H9 (cell line): ENCODE data around the gene ATG2B. TPM values are rescaled to one million over a fixed set of nuclear protein-coding genes. Genes with fewer than 3 reads are reported as not detected.

Experiments used
- DNase-seq: peaks from one replicate; pipeline ENCODE4 v3.0.0-alpha.2; 2017
- H2AFZ ChIP-seq: one replicate; pipeline ENCODE4 v1.6.1; 2013; ENCODE audit warnings: mild to moderate bottlenecking, low read length, control low read depth, moderate library complexity
- H2AK5ac ChIP-seq: 2 replicates; pipeline ENCODE4 v1.6.1; 2013; ENCODE audit warnings: low read length, control low read depth, mixed read lengths; ENCODE audit not compliant: insufficient read length
- H2BK120ac ChIP-seq: one replicate; pipeline ENCODE4 v1.6.1; 2013; ENCODE audit warnings: low read depth, mild to moderate bottlenecking, low read length, control low read depth, inconsistent platforms; ENCODE audit not compliant: poor library complexity, severe bottlenecking
- H2BK12ac ChIP-seq: 2 replicates; pipeline ENCODE4 v1.6.1; 2013; ENCODE audit warnings: low read length, control low read depth, mixed read lengths, low read depth; ENCODE audit not compliant: insufficient read length
- H2BK15ac ChIP-seq: 2 replicates; pipeline ENCODE4 v1.6.1; 2013; ENCODE audit warnings: low read depth, low read length, control low read depth
- H2BK20ac ChIP-seq: one replicate; pipeline ENCODE4 v1.6.1; 2013; ENCODE audit warnings: low read depth, mild to moderate bottlenecking, low read length, control low read depth, inconsistent platforms; ENCODE audit not compliant: poor library complexity, severe bottlenecking
- H2BK5ac ChIP-seq: 2 replicates; pipeline ENCODE4 v1.6.1; 2013; ENCODE audit warnings: low read length, control low read depth, mixed read lengths; ENCODE audit not compliant: insufficient read length
- H3K14ac ChIP-seq: 2 replicates; pipeline ENCODE4 v1.6.1; 2013; ENCODE audit warnings: low read length, control low read depth; ENCODE audit not compliant: insufficient read depth
- H3K18ac ChIP-seq: 2 replicates; pipeline ENCODE4 v1.6.1; 2013; ENCODE audit warnings: low read depth, mild to moderate bottlenecking, mixed read lengths, low read length, control low read depth; ENCODE audit not compliant: insufficient read length
- H3K23ac ChIP-seq: 2 replicates; pipeline ENCODE4 v1.6.1; 2013; ENCODE audit warnings: low read length, control low read depth, mixed read lengths, low read depth; ENCODE audit not compliant: insufficient read length
- H3K23me2 ChIP-seq: 2 replicates; pipeline ENCODE4 v1.6.1; 2013; ENCODE audit warnings: low read depth, mild to moderate bottlenecking, mixed read lengths, low read length, control low read depth; ENCODE audit not compliant: insufficient read length, poor library complexity, severe bottlenecking
- H3K27ac ChIP-seq: 2 replicates; pipeline ENCODE4 v1.5.1; 2013; ENCODE audit warnings: low read length, control low read depth, mixed read lengths, low read depth; ENCODE audit not compliant: insufficient read length
- H3K27me3 ChIP-seq: 2 replicates; pipeline ENCODE4 v1.6.1; 2013; ENCODE audit warnings: low read length, control low read depth, inconsistent platforms; ENCODE audit not compliant: insufficient read depth
- H3K4ac ChIP-seq: 2 replicates; pipeline ENCODE4 v1.6.1; 2013; ENCODE audit warnings: low read depth, mild to moderate bottlenecking, control low read depth, inconsistent platforms, low read length, moderate library complexity
- H3K4me1 ChIP-seq: 2 replicates; pipeline ENCODE4 v1.6.1; 2013; ENCODE audit warnings: low read length, control low read depth, inconsistent platforms; ENCODE audit not compliant: insufficient read depth
- H3K4me2 ChIP-seq: 2 replicates; pipeline ENCODE4 v1.6.1; 2013; ENCODE audit warnings: low read length, control low read depth, mixed read lengths; ENCODE audit not compliant: insufficient read length, insufficient read depth
- H3K56ac ChIP-seq: 2 replicates; pipeline ENCODE4 v1.6.1; 2013; ENCODE audit warnings: low read depth, mild to moderate bottlenecking, mixed read lengths, low read length, control low read depth; ENCODE audit not compliant: insufficient read length
- H3K79me1 ChIP-seq: 2 replicates; pipeline ENCODE4 v1.6.1; 2013; ENCODE audit warnings: low read depth, mild to moderate bottlenecking, moderate library complexity, low read length, control low read depth, inconsistent platforms; ENCODE audit not compliant: insufficient read depth, poor library complexity, severe bottlenecking
- H3K79me2 ChIP-seq: 2 replicates; pipeline ENCODE4 v1.6.1; 2013; ENCODE audit warnings: low read length, control low read depth, inconsistent platforms; ENCODE audit not compliant: insufficient read depth
- H3K9ac ChIP-seq: 2 replicates; pipeline ENCODE4 v1.6.1; 2013; ENCODE audit warnings: low read length, control low read depth, mixed read lengths; ENCODE audit not compliant: insufficient read length; ENCODE audit errors: extremely low read depth
- H3K9me3 ChIP-seq: one replicate; pipeline ENCODE4 v1.6.1; 2013; ENCODE audit warnings: low read depth, low read length, inconsistent platforms; ENCODE audit not compliant: control insufficient read depth
- H3T11ph ChIP-seq: one replicate; pipeline ENCODE4 v1.6.1; 2013; ENCODE audit warnings: mild to moderate bottlenecking, low read length, control low read depth, inconsistent platforms
- H4K20me1 ChIP-seq: one replicate; pipeline ENCODE4 v1.6.1; 2013; ENCODE audit not compliant: control insufficient read depth, insufficient read length, insufficient read depth
- H4K5ac ChIP-seq: 2 replicates; pipeline ENCODE4 v1.6.1; 2013; ENCODE audit warnings: low read depth, mild to moderate bottlenecking, mixed read lengths, low read length, control low read depth; ENCODE audit not compliant: insufficient read length
- H4K8ac ChIP-seq: replicated peaks from 2 replicates; pipeline ENCODE4 v1.6.1; 2013; ENCODE audit warnings: low read length, control low read depth, mixed read lengths, low read depth; ENCODE audit not compliant: insufficient read length
- H4K91ac ChIP-seq: 2 replicates; pipeline ENCODE4 v1.6.1; 2013; ENCODE audit warnings: low read depth, mild to moderate bottlenecking, moderate library complexity, mixed read lengths, low read length, control low read depth; ENCODE audit not compliant: insufficient read length
- H3K27ac Mint-ChIP-seq, 3 experiments: 2 replicates in 2 of 3; 3 replicates in 1 of 3; pipeline ENCODE4 v1.8.0; 2020 to 2021; ENCODE audit warnings: mixed read lengths in 3 of 3, mild to moderate bottlenecking in 1 of 3, moderate library complexity in 1 of 3
- H3K27me3 Mint-ChIP-seq: 2 replicates; pipeline ENCODE4 v1.8.0; 2021; ENCODE audit warnings: low read depth, mild to moderate bottlenecking, moderate library complexity, mixed read lengths
- H3K36me3 Mint-ChIP-seq, 3 experiments: 2 replicates in 2 of 3; 3 replicates in 1 of 3; pipeline ENCODE4 v1.8.0; 2020 to 2021; ENCODE audit warnings: low read depth in 3 of 3, mixed read lengths in 3 of 3; ENCODE audit not compliant: insufficient read depth in 1 of 3
- H3K4me1 Mint-ChIP-seq, 2 experiments: 2 replicates each; pipeline ENCODE4 v1.8.0; 2020; ENCODE audit warnings: mixed read lengths in 2 of 2
- H3K4me3 Mint-ChIP-seq, 2 experiments: 2 replicates in 1 of 2; 3 replicates in 1 of 2; pipeline ENCODE4 v1.8.0; 2020 to 2021; ENCODE audit warnings: mild to moderate bottlenecking in 2 of 2, mixed read lengths in 2 of 2, moderate library complexity in 1 of 2
- H3K9me3 Mint-ChIP-seq, 2 experiments: 2 replicates in 1 of 2; 3 replicates in 1 of 2; pipeline ENCODE4 v1.8.0; 2020; ENCODE audit warnings: mild to moderate bottlenecking in 2 of 2, mixed read lengths in 2 of 2, moderate library complexity in 1 of 2
- CTCF ChIP-seq: fragments of 200-600 bp; sonication (generic); conservative IDR thresholded peaks from 3 replicates; pipeline ENCODE4 v1.8.0; 2021; ENCODE audit warnings: antibody characterized with exemption, mild to moderate bottlenecking
- WGBS: extraction: QIAGEN DNeasy Blood & Tissue Kit; methylation state at CpG from one replicate; pipeline ENCODE4 v1.1.7; 2013; ENCODE audit warnings: missing lambda C conversion rate, low lambda C conversion rate, mixed read lengths; ENCODE audit not compliant: insufficient read length; ENCODE audit errors: extremely low coverage; 5-methylcytosine and 5-hydroxymethylcytosine counted together
- total RNA-seq: library from RNA; stranded (reverse); gene quantifications from 2 replicates; pipeline ENCODE4 v1.2.1, GENCODE V29; 2021

Gene ATG2B
- total RNA-seq, 1 experiment from 2014 or later, result 12.6 TPM

GRCh38 chr14:96256407-96256806 is 106.7 kb downstream of the ATG2B start:
- H2AFZ ChIP-seq, result no peak overlapping the region
- H3K79me2 ChIP-seq, result no peaks in the 10 kb centered on the region
- H2BK15ac ChIP-seq, result no peak overlapping the region
- H2AK5ac ChIP-seq, result no peak overlapping the region
- H4K20me1 ChIP-seq, result no peaks in the 10 kb centered on the region
- Mint-ChIP-seq H3K27ac (no peak overlapping the region), H3K4me3 (no peak overlapping the region), H3K4me1 (peaks cover 7 to 12% of the 10 kb centered on the region in 2 experiments), H3K36me3 (no peaks in the 10 kb centered on the region; a peak in 1 of 7 replicates), H3K9me3 (peaks cover 5 to 8% of the 10 kb centered on the region in 2 experiments; a peak in 4 of 5 replicates), H3K27me3 (peaks cover 11% of the 10 kb centered on the region)
- H2BK120ac ChIP-seq, result no peak overlapping the region
- H4K5ac ChIP-seq, result no peak overlapping the region
- H3T11ph ChIP-seq, result no peak overlapping the region
- H3K14ac ChIP-seq, result no peak overlapping the region
- H2BK5ac ChIP-seq, result no peak overlapping the region
- H3K4ac ChIP-seq, result no peak overlapping the region
- no CpG with 5 or more reads among the region's 4 CpGs for WGBS
- H3K23me2 ChIP-seq, result no peaks in the 10 kb centered on the region
- no peak for DNase-seq
- no peaks in the 10 kb centered on the region for H3K27me3 ChIP-seq
- no peak overlapping the region for H3K9ac ChIP-seq
- no peaks in the 10 kb centered on the region for H3K79me1 ChIP-seq
- no peak overlapping the region for H3K4me2 ChIP-seq
- H4K91ac ChIP-seq, result no peak overlapping the region
- H3K18ac ChIP-seq, result no peak overlapping the region
- H2BK12ac ChIP-seq, result no peak overlapping the region
- no peaks in the 10 kb centered on the region for H3K4me1 ChIP-seq
- H2BK20ac ChIP-seq, result no peak overlapping the region
- no peak overlapping the region for H3K27ac ChIP-seq
- H3K23ac ChIP-seq, result no peak overlapping the region
- no peak overlapping the region for H4K8ac ChIP-seq
- no peaks in the 10 kb centered on the region for H3K9me3 ChIP-seq
- no peak for TF ChIP-seq CTCF
- H3K56ac ChIP-seq, result no peak overlapping the region
